ENCODE measurements around the gene RIPPLY2.

DNA sequence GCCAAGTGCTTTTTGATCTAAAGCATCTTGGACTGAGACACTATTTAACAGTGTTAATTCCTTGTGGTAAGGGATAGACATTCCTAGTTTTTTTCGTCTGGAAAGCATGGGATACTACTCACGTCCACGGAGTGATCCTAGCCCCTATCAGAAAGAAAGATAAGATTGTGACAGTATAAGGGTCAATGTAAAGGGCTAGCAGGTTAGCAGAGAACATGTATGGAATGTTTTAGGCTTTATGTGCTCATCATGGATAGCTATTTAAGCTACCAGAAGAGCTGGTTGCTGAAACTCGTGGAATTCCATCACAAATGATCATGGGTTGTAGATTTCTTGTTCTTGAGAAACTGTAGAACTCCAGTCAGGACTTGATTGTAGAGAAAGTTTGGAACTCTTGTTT lies 38.4 kb downstream of the RIPPLY2 start:
- no peak for TF ChIP-seq POLR2AphosphoS5 (IDR thresholded peaks at IDR 0.05; ENCODE audit: insufficient read depth in 1 of 2, low read depth in 1 of 2)
- TF ChIP-seq, protein P1, sequence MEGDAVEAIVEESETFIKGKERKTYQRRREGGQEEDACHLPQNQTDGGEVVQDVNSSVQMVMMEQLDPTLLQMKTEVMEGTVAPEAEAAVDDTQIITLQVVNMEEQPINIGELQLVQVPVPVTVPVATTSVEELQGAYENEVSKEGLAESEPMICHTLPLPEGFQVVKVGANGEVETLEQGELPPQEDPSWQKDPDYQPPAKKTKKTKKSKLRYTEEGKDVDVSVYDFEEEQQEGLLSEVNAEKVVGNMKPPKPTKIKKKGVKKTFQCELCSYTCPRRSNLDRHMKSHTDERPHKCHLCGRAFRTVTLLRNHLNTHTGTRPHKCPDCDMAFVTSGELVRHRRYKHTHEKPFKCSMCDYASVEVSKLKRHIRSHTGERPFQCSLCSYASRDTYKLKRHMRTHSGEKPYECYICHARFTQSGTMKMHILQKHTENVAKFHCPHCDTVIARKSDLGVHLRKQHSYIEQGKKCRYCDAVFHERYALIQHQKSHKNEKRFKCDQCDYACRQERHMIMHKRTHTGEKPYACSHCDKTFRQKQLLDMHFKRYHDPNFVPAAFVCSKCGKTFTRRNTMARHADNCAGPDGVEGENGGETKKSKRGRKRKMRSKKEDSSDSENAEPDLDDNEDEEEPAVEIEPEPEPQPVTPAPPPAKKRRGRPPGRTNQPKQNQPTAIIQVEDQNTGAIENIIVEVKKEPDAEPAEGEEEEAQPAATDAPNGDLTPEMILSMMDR (IDR thresholded peaks at IDR 0.05) = no peak
